Omental fat pad (tissue), 4 donors: ENCODE data around the gene SDK2. TPM values are rescaled to one million over a fixed set of nuclear protein-coding genes. Genes with fewer than 3 reads are reported as not detected.

Experiments used
- ATAC-seq: fragments of 150-250 bp; one replicate; pipeline ENCODE4 v1.9.1; 2016; ENCODE audit warnings: mild to moderate bottlenecking, moderate library complexity; ENCODE audit not compliant: low FRiP score
- DNase-seq: peaks from one replicate; pipeline ENCODE4 v3.0.0-alpha.2; 2019; ENCODE audit warnings: low spot score
- CTCF ChIP-seq, 3 donors: fragments of 450-650 bp; IDR thresholded peaks; one replicate each; pipeline ENCODE4 v1.5.1; 2016 to 2017; ENCODE audit warnings: antibody characterized with exemption in 3 of 3, mild to moderate bottlenecking in 3 of 3, moderate library complexity in 2 of 3
- total RNA-seq, 4 donors: library from RNA; depleted of rRNA; stranded (reverse); fragments of >200 nt; gene quantifications; one replicate each; pipeline ENCODE4 v1.1.0, GENCODE V29; 2016

The SDK2 gene
- total RNA-seq, 4 donors from 2014 or later, result 0.46 to 1.4 (median 0.64) TPM

GRCh38 chr17:73492125-73492820 is 152.0 kb downstream of the SDK2 start:
- DNase-seq (no peak), ATAC-seq (no peak)
- no peak for TF ChIP-seq CTCF (IDR thresholded peaks at IDR 0.05)

GRCh38 chr17:73491648-73492047 is 152.6 kb downstream of the SDK2 start:
- DNase-seq (no peak), ATAC-seq (no peak)
- no peak for TF ChIP-seq CTCF (IDR thresholded peaks at IDR 0.05)

GRCh38 chr17:73490851-73491250 is 153.4 kb downstream of the SDK2 start:
- ATAC-seq (no peak), DNase-seq (no peak)
- no peak for TF ChIP-seq CTCF (IDR thresholded peaks at IDR 0.05)

GRCh38 chr17:73489991-73490390 is 154.3 kb downstream of the SDK2 start:
- no peak for ATAC-seq
- TF ChIP-seq CTCF (IDR thresholded peaks at IDR 0.05), result no peak
- no peak for DNase-seq

GRCh38 chr17:73489333-73489732 is 154.9 kb downstream of the SDK2 start:
- TF ChIP-seq CTCF (IDR thresholded peaks at IDR 0.05), result no peak
- DNase-seq, result no peak
- no peak for ATAC-seq

GRCh38 chr17:73485130-73485529 is 159.1 kb downstream of the SDK2 start:
- TF ChIP-seq CTCF (IDR thresholded peaks at IDR 0.05), result no peak
- no peak for DNase-seq
- ATAC-seq, result no peak

- TF ChIP-seq CTCF (IDR thresholded peaks at IDR 0.05), result no peak
- ATAC-seq, result no peak
- no peak for DNase-seq
These were observed 161.4 kb downstream of the SDK2 start for GRCh38 chr17:73482894-73483293.
